Right kidney (tissue), 9 donors: Measurements from ENCODE around the gene CD72.

Source experiments
- DNase-seq: peaks from one replicate; pipeline ENCODE4 v3.0.0-alpha.2; 2016
- long read RNA-seq, 8 donors: transcript quantifications; one replicate each; lab custom pipeline, GENCODE V29; 2026

The CD72 gene, protein sequence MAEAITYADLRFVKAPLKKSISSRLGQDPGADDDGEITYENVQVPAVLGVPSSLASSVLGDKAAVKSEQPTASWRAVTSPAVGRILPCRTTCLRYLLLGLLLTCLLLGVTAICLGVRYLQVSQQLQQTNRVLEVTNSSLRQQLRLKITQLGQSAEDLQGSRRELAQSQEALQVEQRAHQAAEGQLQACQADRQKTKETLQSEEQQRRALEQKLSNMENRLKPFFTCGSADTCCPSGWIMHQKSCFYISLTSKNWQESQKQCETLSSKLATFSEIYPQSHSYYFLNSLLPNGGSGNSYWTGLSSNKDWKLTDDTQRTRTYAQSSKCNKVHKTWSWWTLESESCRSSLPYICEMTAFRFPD
- long read RNA-seq, donor 1 = 0 reads
- long read RNA-seq, donor 2 = 0 reads
- long read RNA-seq, donor 3 = 0 reads
- long read RNA-seq, donor 4 = 0 reads
- long read RNA-seq, donor 5 = 0 reads
- long read RNA-seq, donor 6 = 0 reads
- long read RNA-seq, donor 7 = 0 reads
- long read RNA-seq, donor 8 = 0 reads

DNA sequence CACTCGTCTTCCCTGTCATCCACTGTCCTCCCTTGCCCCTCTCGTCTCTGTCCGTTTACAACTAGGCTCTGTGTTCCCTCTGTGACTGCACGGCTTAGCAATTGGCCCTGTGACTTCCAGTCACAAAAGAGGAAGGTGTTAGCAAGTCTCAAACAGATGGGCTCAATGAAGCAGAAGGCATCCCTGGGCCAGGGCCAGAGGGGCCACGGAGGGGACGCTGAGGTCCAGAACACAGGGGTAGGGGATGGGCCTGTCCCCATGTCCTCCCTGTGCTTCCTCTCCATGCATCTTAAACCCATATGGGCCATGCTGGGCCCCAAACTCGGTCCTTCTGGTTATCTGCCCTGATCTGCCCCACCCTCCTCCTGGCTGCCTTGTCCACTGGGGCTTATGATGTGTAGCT is at the start of gene CD72:
CD72 (minus strand) TSS at position 89 of the 403 bp plus-strand sequence. CDS start 110 bp downstream, outside the sequence.
- DNase-seq = no peak

DNA sequence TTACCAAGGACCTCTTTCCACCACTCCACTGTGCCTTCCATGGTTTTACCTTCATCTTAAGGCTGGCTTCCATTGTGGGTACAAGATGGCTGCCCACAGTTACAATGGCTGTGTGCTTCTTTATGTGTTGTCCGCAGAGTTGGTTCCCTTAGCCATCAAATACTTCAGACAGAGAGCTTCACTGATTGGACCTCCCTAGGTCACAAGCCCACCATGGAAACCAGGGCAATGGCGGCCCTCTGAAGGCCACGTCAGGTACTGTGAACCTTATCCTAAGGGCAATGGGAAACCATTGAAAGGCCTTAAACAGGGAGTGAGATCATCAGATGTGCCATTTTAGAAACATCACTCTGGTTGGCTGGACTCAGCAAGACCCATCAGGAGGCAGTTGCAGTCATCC is 49.7 kb upstream of the CD72 start:
- no peak for DNase-seq

DNA sequence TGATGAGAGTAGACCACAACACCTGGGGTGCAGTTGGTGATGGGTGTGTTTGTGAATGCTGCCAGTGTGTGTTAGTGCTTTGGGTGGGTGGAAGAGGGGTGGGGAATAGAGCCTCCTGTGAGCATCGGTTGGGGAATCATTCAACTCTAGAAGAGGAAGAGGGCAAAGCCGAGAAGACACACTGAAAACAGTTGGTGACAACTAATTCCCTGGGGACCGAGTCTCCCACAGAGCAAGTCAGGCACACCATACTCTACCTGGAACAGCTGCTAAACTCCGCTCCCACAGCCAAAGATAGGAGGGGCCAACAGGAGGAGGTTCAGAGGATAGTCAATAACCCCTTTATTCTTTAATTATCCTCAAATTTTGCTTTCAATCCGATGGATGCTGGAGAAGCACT is 48.3 kb upstream of the CD72 start:
- DNase-seq = no peak

DNA sequence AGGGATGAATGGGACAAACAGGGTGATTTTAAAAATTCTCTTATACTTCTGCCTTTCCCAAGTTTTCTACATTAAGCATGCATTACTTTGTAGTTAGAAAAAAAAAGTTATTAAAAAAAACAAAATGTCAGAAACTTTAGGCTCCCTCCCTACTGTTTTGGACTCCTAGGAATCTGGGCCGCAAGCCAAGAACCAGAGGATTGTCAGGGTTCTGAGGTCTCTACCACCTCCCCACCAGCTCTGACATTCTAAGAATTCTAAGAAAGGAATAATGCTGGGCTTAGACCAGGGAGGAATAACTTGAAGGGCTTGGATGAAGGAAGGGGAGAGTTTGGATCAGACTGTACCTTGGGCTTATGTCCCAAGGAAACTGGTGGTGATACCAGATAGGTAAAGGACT is 47.8 kb upstream of the CD72 start:
- DNase-seq = no peak

DNA sequence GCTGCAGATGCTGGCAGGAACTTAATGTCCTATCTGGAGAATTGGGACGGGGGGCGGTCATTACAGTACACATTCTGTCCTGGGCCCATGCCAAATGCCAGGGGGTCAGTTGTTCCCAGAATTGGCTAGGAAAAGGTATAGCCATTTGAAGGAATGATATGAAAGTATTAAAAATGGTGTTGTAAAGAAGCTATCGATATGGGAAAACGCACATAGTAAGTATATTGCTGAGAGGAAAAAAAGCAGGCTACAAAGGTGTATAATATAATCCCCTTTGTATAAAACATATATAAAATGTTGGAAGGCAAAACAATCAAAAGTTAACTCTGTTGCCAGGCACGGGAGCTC is 47.2 kb upstream of the CD72 start:
- no peak for DNase-seq

DNA sequence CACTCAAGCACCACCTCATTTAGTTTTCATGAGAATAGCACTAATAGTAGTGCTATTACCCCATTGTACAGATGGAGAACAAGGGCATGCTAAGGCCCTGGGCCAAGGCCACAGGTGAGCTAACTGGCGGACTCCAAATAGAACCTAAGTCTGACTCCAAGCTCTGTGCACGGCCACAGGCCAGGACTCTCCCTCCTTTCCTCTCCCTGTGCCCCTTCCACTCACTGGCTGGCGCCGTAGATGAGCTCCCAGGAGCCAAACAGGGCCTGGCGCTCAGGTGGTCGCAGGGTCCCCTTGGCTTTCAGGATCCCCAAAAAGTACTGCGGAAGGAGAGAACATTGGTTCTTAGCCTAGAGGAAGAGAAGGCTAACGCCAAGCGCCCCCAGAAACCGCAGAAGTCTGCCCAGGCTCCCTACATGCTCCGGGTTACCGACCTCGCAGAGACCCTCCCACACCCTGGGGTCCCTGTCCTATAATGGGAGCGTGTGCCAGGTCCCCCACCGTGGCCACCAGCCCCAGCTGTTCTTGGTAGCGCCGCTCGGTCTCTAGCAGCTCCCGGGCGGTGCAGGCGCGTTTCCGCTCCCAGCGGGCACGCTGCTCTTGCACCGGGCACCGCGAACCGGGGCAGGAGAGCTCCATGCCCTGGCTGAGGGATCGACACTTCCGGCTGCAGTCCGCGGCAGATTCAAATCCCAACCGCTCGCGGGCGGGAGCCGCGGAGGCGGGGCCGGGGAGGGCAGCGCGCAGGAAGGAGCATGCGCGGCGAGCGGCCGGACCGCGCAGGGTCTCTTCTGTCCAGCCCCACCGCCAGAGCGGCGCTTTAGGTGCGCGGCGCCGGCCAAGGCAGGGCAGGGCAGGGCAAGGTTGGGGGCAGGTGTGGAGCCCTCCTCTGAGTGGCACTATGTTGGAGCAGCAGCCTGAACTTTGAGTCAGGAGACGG is 46.6 kb upstream of the CD72 start, which contains the start of gene ARHGEF39:
ARHGEF39 (minus strand) TSS at position 665 of the 940 bp plus-strand sequence; CDS start at position 639, 26 bp downstream.
- DNase-seq = peak; percentile 83

DNA sequence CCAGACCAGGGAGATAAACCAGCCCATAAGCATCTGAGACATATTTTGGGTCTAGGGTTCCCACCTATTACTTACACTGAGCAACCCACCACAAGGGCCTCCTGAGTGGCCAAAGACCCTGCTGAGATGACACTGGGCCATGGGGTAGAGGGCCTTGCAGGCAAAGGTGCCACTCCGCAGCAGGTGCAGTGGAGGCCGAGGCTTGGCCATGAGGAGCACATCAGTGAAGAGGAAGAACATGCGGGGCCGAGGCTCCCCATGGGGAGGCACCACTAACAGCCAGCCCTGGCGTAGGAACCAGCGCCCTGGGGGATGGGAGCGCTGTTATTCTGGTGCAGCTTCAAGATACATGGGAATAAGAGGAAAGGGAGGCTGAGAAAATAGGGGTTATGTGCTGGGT is 44.2 kb upstream of the CD72 start:
- DNase-seq = no peak

DNA sequence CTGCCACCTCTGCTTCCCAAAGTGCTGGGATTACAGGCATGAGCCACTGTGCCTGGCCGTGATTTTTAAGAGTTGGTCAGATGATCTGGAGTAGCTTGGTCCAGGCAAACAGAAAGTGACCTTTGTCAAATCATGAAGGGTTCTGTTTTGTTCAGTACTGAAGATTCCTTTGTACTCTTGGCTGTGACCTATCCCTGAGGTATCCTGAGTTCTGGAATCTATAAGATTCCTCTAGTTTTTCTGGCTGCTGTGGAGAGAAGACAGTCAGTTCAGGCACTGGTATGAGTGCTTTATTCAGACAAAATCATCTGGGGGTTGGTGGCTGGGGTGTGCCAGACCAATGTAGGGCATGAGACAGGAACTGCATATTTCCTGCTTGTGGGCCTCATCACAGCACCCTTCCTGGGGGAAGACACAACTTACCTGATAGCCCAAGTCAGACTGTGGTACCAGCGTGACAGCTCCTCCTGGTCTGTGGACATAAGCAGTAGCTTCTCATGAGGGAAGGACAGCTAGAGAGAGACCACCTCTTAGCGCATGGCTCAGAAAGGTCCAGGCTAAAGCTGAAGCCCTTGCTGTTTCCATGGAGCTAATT is 43.6 kb upstream of the CD72 start:
- no peak for DNase-seq

DNA sequence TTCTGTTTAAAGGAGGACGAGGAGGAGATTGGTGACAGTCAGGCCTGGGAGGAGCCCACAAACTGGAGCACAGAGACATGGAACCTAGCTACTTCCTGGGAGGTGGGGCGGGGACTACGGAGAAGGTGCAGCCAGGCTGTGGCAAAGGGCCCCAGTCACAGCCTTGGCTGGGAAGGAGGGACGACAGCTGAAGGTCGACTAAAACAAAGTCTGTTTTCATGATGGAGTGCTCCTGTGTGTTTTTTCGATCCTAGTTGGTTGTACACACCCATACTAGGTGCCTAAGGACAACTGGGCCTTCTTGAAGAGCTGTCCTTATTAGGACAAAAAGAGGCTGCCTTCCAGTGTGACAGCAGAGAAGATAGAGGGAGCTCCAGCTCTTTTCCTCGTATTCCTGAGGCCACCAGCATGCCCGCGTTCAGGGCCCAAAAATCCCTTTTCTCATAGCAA is 42.8 kb upstream of the CD72 start:
- DNase-seq = no peak

DNA sequence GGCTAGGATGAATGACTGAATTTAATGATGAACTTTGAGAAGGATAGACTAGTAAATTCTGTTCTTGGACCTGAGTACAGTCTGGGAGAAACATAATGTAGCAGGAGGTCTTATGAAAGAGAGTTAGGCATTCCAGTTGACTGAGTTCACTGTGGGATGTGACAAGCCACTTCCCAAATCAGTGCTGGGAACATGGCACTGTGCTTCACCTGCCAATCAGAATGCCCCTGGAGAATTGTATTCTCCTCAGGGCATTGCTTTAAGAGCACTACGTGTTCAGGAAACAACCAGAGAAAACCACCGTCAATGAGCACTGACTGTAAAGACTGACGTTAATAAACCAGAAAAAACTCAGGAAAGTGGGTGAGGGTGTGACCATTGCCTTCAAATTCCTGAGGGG is 41.1 kb upstream of the CD72 start:
- no peak for DNase-seq

DNA sequence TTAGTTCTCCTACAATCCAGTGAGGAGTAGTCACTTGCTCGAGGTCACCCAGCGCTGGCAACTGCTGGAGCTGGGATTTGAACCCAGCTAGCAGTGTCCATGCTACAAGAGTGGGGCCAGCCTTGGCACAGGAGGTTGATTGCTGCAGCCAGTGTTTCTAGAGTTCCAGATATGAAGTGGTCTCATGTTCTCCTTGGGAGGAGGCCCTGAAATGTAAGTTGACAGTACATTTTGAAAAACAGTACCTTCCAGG is 40.7 kb upstream of the CD72 start:
- DNase-seq = no peak

DNA sequence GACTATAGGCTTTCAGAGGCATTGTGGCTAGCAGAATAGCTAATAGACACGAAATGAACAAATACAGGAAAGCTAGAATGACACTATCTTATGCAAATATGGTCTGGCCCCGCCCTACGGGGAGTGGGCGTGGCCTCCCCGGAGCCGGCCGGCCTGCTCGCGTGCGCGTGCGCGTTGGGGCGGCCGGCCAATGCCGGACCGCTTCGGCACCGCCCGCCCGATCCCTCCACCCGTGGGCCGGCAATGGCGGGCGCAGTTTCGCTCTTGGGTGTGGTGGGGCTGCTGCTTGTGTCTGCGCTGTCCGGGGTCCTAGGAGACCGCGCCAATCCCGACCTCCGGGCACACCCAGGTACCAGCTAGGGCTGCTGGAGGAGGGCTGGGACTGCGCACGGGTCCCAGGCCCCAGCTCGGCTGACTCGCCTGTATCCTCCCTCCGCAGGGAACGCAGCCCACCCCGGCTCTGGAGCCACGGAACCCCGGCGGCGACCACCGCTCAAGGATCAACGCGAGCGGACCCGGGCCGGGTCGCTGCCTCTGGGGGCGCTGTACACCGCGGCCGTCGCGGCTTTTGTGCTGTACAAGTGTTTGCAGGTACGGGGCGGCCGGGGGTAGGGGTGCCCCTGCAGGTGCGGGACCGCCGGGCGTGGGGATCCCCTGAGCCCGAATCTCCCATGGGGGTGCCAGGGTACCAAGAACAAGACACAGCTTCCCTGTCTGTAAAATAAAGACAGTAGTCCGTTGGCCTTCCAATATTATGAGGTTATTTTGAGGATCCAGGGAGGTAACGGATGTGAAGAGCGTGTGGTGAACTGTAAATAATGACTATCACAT is 40.1 kb upstream of the CD72 start, which contains the start of gene CCDC107:
CCDC107 (plus strand) TSS at position 156 of the 831 bp plus-strand sequence; CDS start at position 244, 88 bp downstream.
- DNase-seq = peak; percentile 98

DNA sequence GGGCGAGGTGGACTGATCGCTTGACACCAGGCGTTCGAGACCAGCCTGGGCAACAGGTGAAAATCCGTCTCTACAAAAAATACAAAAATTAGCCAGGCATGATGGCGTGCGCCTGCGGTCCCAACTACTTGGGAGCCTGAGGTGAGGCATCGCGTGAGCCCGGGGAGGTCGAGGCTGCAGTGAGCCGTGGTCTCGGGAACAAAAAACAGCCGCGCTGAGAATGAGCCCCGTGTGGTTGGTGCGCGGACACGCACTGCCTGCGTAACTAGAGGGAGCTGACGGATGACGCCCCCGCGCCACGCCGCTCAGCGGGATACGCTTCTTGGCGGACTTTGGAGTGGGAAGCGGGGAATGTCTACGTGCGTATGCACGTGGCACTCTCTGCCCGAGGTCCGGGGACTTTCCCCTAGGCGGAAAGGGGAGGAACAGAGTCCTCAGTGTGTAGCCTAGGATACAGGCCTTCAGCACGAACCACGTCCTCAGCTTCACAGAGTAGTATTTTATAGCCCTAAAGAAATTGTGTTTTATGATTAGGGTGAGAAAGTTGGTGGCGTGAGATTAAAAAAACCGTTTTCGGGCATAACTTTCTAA is 39.4 kb upstream of the CD72 start, which contains the start of gene RMRP:
RMRP (minus strand) TSS at position 474 of the 591 bp plus-strand sequence.
- DNase-seq = peak; percentile 95

DNA sequence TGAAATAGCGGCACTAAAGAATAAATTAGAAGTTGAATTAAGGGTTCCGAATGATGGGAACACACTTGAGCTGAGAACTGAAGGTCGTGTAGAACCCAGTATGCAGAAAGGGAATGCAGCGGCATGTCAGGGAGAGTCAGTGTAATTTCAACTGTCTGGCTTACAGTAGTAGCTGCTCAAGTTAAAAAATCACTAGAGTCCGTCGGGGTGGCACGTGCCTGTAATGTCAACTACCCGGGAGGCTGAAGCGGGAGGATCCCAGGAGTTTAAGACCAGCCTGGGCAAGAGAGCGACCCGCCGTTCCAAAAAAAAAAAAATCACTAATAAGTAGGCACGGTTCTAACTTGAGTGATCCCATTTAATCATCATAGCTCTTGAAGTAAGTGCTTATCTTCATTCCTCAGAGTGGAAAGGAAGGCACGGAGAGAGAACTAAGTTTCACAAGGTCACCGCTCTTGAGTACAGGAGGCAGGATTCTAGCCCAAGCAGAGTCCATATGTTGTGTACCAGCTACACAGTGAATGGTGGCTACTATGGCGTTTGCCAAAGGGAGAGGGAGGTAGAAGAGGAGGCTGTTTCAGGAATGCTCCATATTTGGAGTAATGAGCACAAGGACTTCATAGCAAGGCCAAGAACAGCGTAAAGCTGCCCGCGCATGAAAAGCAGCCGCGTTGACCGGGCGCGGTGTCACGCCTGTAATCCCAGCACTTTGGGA is 38.8 kb upstream of the CD72 start:
- DNase-seq = no peak

DNA sequence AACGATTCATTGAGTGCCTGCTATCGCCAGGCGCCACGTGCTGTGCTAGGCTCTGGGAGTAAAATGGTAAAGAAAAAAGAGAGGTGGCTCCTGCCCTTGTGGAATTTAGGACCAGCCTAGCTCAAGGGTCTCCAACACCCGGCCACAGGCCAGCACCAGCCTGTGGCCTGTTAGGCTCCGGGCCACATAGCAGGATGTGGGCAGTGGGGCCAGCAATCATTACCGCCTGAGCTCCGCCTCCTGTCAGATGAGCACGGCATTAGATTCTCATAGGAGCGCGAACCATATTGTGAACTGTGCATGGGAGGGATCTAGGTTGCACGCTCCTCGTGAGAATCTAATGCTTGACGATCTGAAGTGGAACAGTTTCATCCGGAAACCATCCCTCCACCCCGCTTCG is 38.1 kb upstream of the CD72 start:
- DNase-seq = no peak

DNA sequence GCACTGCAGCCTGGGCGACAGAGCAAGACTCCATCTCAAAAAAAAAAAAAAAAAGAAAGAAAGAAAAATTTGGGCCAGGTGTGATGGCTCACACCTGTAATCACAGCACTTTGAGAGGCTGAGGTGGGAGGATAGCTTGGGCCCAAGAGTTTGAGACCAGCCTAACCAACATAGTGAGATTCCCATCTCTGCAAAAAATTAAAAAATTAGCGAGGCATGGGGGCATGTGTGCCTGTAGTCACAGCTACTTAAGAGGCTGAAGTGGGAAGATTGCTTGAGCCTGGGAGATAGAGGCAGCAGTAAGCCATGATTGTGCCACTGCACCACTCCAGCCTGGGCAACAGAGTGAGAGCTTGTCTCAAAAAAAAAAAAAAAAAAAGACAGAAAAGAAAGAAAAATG is 35.4 kb upstream of the CD72 start:
- DNase-seq = no peak

DNA sequence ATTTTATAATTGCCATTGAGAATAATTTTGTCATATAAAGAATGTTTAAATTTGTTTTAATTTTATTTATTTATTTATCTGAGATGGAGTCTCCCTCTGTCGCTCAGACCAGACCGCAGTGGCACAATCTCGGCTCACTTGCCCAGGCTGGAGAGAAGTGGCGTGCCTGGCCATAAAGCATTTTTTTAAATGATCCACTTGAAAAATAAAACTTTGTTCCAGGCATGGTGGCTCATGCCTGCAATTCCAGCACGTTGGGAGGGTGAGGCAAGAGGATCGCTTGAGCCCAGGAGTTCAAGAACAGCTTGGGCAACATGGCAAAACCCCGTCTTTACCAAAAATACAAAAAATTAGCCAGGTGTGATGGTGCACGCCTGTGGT is 34.6 kb upstream of the CD72 start:
- no peak for DNase-seq

DNA sequence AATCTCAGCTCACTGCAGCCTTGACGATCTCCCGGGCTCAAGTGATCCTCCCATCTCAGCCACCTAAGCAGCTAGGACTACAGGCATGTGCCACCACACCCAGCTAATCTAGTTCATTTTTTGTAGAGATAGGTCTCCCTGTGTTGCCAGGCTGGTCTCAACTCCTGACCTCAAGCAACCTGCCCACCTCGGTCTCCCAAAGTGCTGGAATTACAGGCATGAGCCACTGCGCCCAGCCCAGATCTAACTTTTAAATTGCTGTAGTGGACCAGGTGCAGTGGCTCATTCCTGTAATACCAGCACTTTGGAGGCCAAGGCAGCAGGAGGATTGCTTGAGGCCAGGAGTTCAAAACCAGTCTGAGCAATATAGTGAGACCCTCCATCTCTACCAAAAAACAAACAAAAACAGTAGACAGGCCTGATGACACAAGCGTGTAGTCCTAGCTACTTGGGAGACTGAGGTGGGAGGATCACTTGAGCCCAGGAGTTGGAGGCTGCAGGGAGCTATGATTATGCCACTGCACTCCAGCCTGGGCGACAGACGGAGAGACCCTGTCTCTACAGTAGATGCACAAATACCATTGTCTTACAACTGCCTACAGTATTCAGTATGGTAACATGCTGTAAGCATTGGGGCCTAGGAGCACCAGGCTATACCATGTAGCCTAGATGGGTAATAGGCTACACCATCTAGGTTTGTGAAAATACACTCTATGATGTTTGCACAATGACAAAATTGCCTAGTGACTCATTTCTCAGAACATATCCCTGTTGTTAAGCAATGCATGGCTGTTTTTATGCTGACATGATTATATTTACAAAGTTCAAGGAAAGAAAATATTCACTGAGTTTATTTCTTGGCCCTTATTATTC is 34.0 kb upstream of the CD72 start:
- DNase-seq = no peak

DNA sequence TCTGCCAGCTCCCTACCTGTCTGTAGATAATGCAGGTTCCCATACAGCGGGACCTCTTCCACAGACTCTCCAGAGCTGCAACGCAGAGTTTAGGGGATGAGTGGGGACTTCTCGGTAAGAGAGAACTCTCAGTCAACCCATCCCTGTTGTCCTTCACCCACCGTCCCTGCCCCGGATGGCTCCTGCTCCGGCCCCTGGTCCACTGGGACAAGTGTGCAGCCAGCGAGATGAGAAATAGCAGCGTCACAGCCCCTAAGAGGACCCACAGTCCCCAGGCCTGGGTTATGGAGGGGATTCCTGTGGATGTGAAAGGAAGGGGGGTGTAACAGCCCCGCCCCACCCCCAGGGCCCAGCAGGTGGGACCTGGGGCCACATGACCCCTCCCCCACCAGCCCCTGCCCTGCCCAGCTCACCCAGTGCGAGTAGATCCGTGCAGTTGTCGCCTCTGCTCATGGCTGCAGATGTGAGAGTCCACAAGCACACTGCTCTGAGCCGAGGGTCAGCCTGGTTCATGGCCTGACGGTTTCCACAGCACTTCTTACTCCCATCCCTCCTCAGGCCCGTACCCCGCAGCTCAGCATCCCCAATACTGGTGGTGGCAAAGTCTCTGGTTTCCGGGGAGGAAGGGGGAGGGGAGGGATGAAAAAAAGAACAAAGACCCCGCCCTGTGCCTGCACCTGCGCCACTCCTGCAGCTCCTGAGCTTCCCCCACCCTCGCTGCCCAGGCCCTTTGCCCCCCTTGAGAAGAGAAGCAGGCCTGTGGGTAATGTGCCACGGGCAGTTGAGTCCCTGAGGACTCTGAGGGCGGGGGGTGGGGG is 32.3 kb upstream of the CD72 start, which contains the start of gene SIT1:
SIT1 (minus strand) TSS at position 591 of the 818 bp plus-strand sequence; CDS start at position 513, 78 bp downstream.
- DNase-seq = no peak
